Breast epithelium (tissue), 4 donors: ENCODE data around the gene LRRC8A. TPM values are rescaled to one million over a fixed set of nuclear protein-coding genes. Genes with fewer than 3 reads are reported as not detected.
A peak's percentile ranks its signal among the peaks of the same experiment; 100 is the strongest.
"Not testable (repeated sequence)": the region's sequence is repeated elsewhere in the genome, so short reads cannot be mapped to it uniquely, and the experiment has no call there.

ENCODE experiments used
- DNase-seq, 2 donors: peaks; one replicate each; pipeline ENCODE4 v3.0.0-alpha.2; 2019; ENCODE audit warnings: low spot score in 2 of 2
- H3K27ac ChIP-seq, 2 donors: fragments of 200-600 bp; sonication (generic) in 1 of 2; one replicate each; pipeline ENCODE4 v1.5.1; 2016 to 2019; ENCODE audit warnings: mild to moderate bottlenecking in 1 of 2
- H3K27me3 ChIP-seq, 2 donors: fragments of 200-600 bp; sonication (generic) in 1 of 2; one replicate each; pipeline versions ENCODE4 v1.5.1 to v1.6.0; 2017 to 2019; ENCODE audit warnings: control low read depth in 1 of 2, mild to moderate bottlenecking in 1 of 2
- H3K36me3 ChIP-seq: fragments of 200-600 bp; one replicate; pipeline ENCODE4 v1.5.1; 2019
- H3K4me1 ChIP-seq, 2 donors: fragments of 200-600 bp; sonication (generic); one replicate each; pipeline ENCODE4 v1.5.1; 2016 to 2019; ENCODE audit warnings: control low read depth in 1 of 2
- H3K4me3 ChIP-seq, 3 donors: fragments of 200-600 bp; sonication (generic); 1 replicate in 2 of 3; 2 replicates in 1 of 3; pipeline ENCODE4 v1.5.1; 2016 to 2019; ENCODE audit warnings: mild to moderate bottlenecking in 3 of 3, moderate library complexity in 2 of 3
- H3K9me3 ChIP-seq, 2 donors: fragments of 200-600 bp; sonication (generic) in 1 of 2; one replicate each; pipeline ENCODE4 v1.5.1; 2016 to 2019; ENCODE audit warnings: control low read depth in 1 of 2
- POLR2A ChIP-seq: fragments of 450-650 bp; IDR thresholded peaks from one replicate; pipeline ENCODE4 v1.6.1; 2016; ENCODE audit warnings: antibody characterized with exemption, mild to moderate bottlenecking, moderate library complexity
- POLR2AphosphoS5 ChIP-seq, 3 donors: sonication (generic); formaldehyde crosslinking; IDR thresholded peaks; one replicate each; pipeline ENCODE4 v1.6.1; 2017; ENCODE audit warnings: antibody characterized with exemption in 3 of 3
- intact Hi-C: fragments of 100-400 bp; cut with DNase I; formaldehyde crosslinking; loops from one replicate; pipeline ENCODE4 v1.15.1; 2023; ENCODE audit warnings: low total_unique reads
- total RNA-seq, 3 donors: library from RNA; depleted of rRNA; stranded (reverse); fragments of >200 nt; gene quantifications; one replicate each; pipeline ENCODE4 v1.1.0, GENCODE V29; 2016
- TF ChIP-seq, protein P1 (sequence below), 3 donors: fragments of 450-650 bp; IDR thresholded peaks; one replicate each; pipeline ENCODE4 v1.5.1; 2016 to 2017; ENCODE audit warnings: antibody characterized with exemption in 3 of 3, mild to moderate bottlenecking in 3 of 3, moderate library complexity in 3 of 3

Gene LRRC8A
- total RNA-seq, 3 donors from 2014 or later = 26.1 to 52.7 (median 40.6) TPM

DNA sequence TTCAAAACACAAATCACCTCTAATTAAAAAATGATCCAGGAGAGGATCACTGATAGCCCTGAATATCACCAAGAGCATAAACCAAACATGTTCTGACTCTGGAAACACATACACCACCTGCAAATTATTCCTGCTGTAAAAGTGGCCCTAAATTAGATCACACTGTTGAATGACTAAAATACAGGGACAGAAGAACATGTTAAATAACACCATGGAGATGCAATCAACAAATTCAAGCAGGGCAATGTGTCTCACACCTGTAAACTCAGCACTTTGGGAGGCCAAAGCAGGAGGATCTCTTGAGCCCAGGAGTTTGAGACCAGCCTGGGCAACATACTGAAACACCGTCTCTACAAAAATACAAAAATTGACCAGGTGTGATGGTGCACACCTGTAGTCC, 34.1 kb upstream of the LRRC8A start:
- intact Hi-C loops = no loop called here
- TF ChIP-seq, protein P1, sequence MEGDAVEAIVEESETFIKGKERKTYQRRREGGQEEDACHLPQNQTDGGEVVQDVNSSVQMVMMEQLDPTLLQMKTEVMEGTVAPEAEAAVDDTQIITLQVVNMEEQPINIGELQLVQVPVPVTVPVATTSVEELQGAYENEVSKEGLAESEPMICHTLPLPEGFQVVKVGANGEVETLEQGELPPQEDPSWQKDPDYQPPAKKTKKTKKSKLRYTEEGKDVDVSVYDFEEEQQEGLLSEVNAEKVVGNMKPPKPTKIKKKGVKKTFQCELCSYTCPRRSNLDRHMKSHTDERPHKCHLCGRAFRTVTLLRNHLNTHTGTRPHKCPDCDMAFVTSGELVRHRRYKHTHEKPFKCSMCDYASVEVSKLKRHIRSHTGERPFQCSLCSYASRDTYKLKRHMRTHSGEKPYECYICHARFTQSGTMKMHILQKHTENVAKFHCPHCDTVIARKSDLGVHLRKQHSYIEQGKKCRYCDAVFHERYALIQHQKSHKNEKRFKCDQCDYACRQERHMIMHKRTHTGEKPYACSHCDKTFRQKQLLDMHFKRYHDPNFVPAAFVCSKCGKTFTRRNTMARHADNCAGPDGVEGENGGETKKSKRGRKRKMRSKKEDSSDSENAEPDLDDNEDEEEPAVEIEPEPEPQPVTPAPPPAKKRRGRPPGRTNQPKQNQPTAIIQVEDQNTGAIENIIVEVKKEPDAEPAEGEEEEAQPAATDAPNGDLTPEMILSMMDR (IDR thresholded peaks at IDR 0.05) = no peak
- TF ChIP-seq POLR2A (no peak), POLR2AphosphoS5 (IDR thresholded peaks at IDR 0.05) (no peak)
- no peaks in the 10 kb centered on the region for H3K36me3 ChIP-seq
- no peak overlapping the region for H3K27ac ChIP-seq
- no peaks in the 10 kb centered on the region for H3K4me1 ChIP-seq
- H3K4me3 ChIP-seq = no peak overlapping the region
- no peak for DNase-seq
- no peaks in the 10 kb centered on the region for H3K9me3 ChIP-seq
- H3K27me3 ChIP-seq = no peaks in the 10 kb centered on the region

DNA sequence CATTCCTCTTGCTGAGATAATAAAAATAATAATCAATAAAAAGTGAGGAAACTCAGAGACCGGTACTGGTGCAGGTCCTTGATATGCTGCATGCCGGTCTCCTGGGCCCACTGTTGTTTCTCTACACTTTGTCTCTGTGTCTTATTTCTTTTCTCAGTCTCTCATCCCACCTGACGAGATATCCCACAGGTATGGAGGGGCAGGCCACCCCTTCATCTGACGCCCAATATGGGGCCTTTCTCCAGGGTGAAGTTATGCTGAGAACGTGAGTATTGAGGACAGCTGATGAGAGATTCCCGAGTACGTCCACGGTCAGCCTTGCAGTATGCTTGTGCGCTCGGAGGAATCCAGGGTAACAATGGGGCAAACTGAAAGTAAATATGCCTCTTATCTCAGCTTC, 30.9 kb upstream of the LRRC8A start:
- H3K27ac ChIP-seq, H3K36me3 ChIP-seq, DNase-seq, H3K9me3 ChIP-seq, H3K4me1 ChIP-seq, intact Hi-C loops, H3K4me3 ChIP-seq, H3K27me3 ChIP-seq: not testable (repeated sequence)

DNA sequence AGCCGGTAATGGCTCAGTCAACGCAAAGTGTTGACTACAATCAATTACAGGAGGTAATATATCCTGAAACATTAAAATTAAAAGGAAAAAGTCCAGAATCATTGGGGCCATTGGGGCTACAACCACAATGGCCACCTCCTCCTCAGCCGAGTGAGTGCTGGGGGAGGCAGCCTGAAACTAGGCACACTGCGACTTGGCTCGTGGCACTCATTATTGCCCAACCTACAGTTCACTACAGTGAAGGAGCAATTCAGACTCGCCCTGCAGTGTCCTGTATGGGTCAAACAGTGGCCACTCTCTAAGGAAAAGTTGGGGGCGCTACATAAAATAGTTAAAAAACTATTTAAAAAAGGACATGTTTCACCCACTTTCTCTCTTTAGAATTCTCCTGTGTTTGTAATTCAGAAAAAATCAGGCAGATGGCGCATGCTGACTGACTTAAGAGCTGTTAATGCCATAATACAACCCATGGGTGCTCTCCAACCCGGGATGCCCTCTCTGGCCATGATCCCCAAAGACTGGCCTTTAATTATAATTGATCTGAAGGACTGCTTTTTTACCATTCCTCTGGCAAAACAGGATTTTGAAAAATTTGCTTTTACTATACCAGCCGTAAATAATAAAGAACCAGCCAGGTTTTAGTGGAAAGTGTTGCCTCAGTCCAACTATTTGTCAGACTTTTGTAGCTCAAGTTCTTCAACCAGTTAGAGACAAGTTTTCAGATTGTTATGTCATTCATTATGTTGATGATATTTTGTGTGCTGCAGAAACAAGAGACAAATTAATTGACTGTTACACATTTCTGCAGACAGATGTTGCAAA, 29.9 kb upstream of the LRRC8A start:
- H3K9me3 ChIP-seq, H3K4me3 ChIP-seq, H3K27me3 ChIP-seq, H3K4me1 ChIP-seq, H3K27ac ChIP-seq, H3K36me3 ChIP-seq, intact Hi-C loops: not testable (repeated sequence)
- TF ChIP-seq, protein P1 (IDR thresholded peaks at IDR 0.05) = peak in 2 of 3 donors; percentile 75 to 76
- peak in 1 of 2 donors; percentile 38 for DNase-seq

- H3K27ac ChIP-seq, H3K4me3 ChIP-seq, intact Hi-C loops, H3K4me1 ChIP-seq, H3K27me3 ChIP-seq, DNase-seq, H3K9me3 ChIP-seq, H3K36me3 ChIP-seq: not testable (repeated sequence)
Observed at GRCh38 chr9:128852646-128853045, 29.3 kb upstream of the LRRC8A start.

GRCh38 chr9:128854454-128854853, 27.5 kb upstream of the LRRC8A start:
- H3K4me1 ChIP-seq, H3K36me3 ChIP-seq, intact Hi-C loops, H3K4me3 ChIP-seq, DNase-seq, H3K9me3 ChIP-seq, H3K27me3 ChIP-seq, H3K27ac ChIP-seq: not testable (repeated sequence)

DNA sequence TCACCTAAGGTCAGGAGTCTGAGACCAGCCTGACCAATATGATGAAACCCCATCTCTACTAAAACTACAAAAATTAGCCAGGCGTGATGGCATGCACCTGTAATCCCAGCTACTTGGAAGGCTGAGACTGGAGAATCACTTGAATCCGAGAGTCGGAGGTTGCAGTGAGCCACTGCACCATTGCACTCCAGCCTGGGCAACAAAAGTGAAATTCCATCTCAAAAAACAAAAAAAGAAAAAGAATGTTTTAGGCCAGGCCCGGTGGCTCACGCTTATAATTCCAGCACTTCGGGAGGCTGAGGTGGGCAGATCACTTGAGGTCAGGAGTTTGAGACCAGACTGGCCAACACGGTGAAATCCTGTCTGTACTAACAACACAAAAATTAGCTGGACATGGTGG, 23.5 kb upstream of the LRRC8A start:
- H3K36me3 ChIP-seq, H3K4me1 ChIP-seq, H3K9me3 ChIP-seq, intact Hi-C loops, DNase-seq, H3K4me3 ChIP-seq, H3K27me3 ChIP-seq, H3K27ac ChIP-seq: not testable (repeated sequence)

DNA sequence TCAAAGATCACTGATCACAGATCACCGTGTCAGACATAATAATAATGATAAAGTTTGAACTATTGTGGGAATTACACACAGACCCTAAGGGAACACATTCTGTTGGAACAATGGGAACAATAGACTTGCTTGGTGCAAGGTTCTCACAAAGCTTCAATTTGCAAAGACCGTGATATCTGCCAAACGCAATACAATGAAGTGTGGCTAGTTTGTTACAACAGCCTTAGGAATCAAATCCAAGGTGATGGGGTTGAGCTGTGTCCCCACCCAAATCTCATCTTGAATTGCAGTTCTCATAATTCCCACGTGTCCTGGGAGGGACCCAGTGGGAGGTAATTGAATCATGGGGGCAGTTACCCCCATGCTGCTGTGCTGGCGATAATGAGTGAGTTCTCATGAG, 21.0 kb upstream of the LRRC8A start:
- TF ChIP-seq, protein P1 (IDR thresholded peaks at IDR 0.05) = no peak
- TF ChIP-seq POLR2AphosphoS5 (IDR thresholded peaks at IDR 0.05) = no peak
- TF ChIP-seq POLR2A = no peak
- Histone ChIP-seq H3K4me1 (no peaks in the 10 kb centered on the region), H3K27ac (peak overlapping the region; percentile 69 to 81), H3K9me3 (no peaks in the 10 kb centered on the region), H3K27me3 (no peaks in the 10 kb centered on the region), H3K4me3 (no peak overlapping the region), H3K36me3 (no peaks in the 10 kb centered on the region)
- intact Hi-C loops = no loop called here
- no peak for DNase-seq
